ENCODE data around the gene ATP13A5.

DNA sequence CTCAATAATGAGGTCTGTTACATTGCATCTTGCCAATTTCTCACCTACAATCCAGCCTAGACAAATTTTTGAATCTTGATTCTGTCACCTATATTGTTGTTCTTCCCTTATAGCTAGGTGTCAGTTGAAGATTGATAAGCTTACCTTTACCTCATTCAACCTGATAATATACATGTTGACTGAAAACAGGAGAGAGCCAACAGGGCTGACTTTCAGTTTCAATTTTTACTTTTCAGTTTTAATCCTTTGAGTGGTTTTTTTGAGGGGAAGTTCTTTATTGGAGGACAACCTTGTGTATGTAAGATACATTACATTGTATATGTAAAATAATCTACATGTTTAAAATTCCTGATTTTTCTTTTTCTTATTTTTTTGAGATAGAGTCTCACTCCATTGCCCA is 5.8 kb downstream of the ATP13A5 start:
- no peak for TF ChIP-seq EZH2phosphoT487 (IDR thresholded peaks at IDR 0.05; ENCODE audit: insufficient read depth, low read depth)
- no peak for TF ChIP-seq EZH2 (IDR thresholded peaks at IDR 0.05; ENCODE audit: insufficient read depth, poor library complexity, severe bottlenecking)
